AG10803 (cell line): ENCODE measurements around the gene ANKRD34C.

Source experiments
- DNase-seq: peaks from one replicate; pipeline ENCODE4 v3.0.0; 2010; ENCODE audit warnings: low read depth
- H3K4me3 ChIP-seq: 2 replicates; pipeline ENCODE4 v1.5.1; 2011; ENCODE audit warnings: mild to moderate bottlenecking, low read length, control low read depth
- TF ChIP-seq, protein P1 (sequence below): conservative IDR thresholded peaks from 2 replicates; pipeline ENCODE4 v1.5.1; 2011; ENCODE audit warnings: mild to moderate bottlenecking, low read length, control low read depth, inconsistent platforms

ANKRD34C gene

DNA sequence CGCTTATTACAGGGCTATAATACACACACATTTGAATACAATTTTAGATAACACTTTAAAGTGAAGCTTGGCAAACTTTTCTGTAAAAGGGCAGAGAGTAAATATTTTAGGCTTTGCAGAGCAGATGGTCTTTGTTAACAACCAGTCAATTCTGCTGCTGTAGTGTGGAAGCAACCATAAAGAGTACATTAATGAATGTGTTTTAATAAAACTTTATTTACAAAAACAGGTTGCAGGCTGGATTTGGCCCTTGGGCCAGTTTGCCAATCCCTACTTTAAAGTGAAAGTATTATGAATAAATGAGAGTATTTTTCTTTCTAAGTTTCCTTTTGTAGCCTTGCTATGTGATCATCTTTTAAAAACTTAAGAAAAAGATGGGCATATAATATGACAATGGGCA lies 20.7 kb upstream of the ANKRD34C start:
- no peak overlapping the region for H3K4me3 ChIP-seq
- DNase-seq: no peak
- TF ChIP-seq, protein P1, sequence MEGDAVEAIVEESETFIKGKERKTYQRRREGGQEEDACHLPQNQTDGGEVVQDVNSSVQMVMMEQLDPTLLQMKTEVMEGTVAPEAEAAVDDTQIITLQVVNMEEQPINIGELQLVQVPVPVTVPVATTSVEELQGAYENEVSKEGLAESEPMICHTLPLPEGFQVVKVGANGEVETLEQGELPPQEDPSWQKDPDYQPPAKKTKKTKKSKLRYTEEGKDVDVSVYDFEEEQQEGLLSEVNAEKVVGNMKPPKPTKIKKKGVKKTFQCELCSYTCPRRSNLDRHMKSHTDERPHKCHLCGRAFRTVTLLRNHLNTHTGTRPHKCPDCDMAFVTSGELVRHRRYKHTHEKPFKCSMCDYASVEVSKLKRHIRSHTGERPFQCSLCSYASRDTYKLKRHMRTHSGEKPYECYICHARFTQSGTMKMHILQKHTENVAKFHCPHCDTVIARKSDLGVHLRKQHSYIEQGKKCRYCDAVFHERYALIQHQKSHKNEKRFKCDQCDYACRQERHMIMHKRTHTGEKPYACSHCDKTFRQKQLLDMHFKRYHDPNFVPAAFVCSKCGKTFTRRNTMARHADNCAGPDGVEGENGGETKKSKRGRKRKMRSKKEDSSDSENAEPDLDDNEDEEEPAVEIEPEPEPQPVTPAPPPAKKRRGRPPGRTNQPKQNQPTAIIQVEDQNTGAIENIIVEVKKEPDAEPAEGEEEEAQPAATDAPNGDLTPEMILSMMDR: no peak

DNA sequence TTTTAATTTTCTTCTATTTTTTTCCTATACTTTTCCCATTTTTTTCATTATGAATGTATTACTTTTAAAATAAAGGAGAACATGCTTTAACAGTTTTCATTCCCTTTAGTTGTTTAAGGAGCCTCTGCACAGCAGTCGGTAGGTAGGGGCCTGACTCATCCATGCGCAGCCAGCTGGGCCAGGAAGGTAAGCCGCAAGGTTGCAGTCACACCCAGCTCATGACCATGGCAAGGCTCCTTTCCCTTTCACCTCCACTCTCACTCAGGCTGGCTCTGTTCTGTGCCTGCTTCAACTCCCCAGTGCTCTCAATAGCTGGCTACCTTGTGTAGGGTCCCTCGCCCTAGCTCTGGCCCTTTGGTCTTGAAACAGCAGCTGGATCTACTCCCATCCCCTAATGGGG lies 17.4 kb upstream of the ANKRD34C start:
- TF ChIP-seq, protein P1: no peak
- no peak for DNase-seq
- no peak overlapping the region for H3K4me3 ChIP-seq

DNA sequence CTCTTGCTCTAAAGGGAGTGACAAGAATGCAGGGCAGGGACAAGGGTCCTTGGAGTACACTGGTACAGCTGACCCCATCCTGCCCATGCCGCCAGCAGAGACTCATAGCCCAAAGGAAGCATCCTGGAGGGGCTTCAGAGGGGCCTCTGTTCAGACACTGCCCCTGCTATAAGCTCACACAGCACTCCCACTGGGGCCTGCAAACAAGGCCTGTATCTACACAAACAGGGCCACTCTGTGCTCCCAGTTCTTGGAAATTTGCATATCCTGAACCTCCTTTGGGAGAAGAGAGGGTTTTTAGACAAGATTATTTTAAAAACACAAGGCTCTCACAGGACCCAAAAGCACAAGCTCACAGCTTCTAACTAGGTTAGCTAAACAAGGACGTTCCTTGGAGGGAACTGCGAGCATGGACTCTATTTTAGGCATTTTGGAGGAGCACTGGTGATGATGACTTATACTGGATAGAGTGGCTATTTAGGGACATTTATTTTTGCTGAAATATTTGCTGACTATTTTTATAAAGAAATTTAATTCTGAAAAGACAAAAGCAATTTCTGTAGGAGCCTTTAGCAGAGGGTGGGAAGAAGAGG lies 16.4 kb upstream of the ANKRD34C start:
- TF ChIP-seq, protein P1: no peak
- no peak for DNase-seq
- no peak overlapping the region for H3K4me3 ChIP-seq

DNA sequence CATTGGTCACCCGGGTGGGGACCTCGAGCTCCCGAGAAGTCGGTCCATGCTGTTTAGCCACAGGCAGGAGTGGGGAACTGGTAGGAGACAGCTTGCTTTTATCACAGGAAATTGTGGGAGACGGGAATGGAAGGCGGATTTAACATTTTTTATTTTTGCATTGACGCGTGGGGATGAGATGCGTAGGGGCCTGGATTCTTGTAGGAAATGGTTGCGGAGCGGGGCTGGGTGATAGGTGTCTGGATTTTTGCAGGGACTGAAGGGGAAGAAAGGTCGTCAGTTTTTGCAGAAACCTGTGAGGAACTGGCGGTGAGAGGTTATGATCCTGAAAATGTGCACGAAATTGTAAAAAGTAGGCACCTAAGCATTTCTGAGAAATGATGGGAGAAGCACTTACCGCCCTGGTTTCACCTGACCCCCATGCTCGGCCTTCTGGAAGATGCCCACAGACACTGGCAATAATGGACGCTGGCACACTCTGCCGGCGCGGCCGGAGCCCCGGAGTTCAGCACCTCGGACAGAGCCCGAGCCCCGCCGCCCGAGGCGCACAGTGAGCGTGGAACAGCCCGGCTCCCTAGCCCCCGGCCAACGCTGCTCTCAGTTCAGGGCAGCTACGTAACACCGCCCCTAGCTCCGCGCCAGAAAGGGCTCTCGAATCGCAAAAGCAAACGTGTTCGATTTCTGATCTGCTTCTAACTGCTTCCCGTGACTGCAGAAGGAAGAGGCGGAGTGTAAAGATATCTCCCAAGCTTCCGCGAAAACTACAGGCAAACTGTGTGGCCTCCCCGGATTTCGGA lies 928 bp downstream of the ANKRD34C start:
- DNase-seq: peak; percentile 17
- TF ChIP-seq, protein P1: no peak
- no peak overlapping the region for H3K4me3 ChIP-seq

DNA sequence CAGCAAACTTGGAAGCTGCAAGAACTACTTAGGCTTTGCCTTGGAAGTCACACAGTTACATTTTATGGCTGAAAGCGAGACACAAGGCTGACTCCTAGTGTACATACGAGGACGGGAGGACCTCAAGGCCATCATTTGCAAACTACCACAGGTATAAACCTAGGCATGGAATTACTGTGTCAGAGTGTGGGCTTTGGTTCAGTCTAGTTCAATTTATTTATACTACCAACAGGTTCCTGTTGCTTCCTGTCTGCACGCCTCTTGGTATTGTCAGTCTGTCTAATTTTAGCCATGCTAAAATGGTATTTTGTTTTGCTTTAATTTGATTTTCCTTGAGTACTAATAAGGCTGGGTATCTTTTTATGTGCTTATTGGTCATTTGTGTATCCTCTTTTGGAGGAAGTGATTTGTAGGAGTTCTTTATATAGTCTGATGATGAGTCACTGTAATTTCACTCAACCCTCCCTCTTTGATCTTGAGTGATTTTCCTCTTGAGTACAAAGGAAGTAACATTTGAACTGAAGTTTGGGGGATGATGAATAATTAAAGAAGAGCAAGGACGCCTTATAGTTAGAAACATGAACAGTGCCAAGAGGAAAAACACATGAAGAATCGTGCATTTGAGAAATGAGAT lies 8.2 kb downstream of the ANKRD34C start:
- H3K4me3 ChIP-seq: no peak overlapping the region
- TF ChIP-seq, protein P1: no peak
- no peak for DNase-seq

DNA sequence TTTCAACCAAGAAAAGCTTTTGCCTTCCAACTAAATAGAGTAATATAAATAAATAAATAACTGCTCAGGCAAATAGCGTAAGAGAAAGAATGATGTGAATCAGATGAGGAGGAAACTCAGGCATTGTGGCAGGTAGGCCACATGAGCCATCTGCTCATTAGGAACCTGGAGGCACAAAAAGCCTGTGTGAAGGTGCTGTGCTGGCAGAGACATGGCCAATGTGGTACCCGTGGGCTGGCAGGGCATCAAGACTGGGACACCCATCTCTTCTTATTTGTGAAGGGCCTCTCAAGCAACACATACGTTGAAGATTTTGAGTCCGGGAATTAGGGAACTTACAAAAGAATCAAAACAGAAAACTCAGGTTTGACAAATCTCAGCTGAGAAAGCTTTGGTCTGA lies 9.5 kb downstream of the ANKRD34C start:
- TF ChIP-seq, protein P1: no peak
- no peak overlapping the region for H3K4me3 ChIP-seq
- no peak for DNase-seq
